Measurements from ENCODE around the gene OR52B2. TPM values are rescaled to one million over a fixed set of nuclear protein-coding genes. Genes with fewer than 3 reads are reported as not detected.

Gene OR52B2
- total and polyA plus RNA-seq, 2 experiments from 2014 or later = not detected

DNA sequence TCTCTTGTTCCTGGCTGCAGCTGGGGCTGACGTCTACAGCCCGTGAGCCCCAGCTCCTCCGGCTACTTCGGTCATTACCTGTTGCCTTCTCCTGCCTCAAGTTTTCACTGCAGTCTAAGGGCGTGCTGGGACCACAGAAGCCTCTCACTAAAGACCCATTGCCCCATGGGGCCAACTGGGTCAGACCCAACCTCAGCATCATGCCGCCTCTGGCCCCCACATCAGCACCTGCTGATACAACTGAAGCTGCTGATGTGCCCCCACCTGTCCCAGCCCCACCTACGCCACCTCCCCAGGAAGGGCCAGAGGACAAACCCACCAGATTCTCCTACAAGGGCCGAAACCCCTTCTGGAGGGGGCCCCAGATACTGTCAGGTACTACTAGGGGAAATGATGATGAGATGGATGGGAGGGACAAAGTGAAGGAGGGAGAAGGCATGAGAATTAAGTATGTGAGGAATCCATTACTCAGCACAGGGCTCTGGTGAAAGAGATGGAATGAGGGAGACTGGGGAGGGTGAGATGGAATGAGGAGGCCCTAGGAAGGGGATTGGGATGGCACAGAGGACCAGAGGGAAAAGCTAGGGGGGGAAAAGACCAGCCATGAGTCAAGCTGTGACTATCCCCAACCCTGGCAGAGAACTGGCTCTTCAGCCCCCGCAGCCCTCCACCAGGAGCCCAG lies 40.3 kb upstream of the OR52B2 start:
- H3K27me3 Mint-ChIP-seq (ENCODE audit: insufficient read depth, low read depth, poor library complexity) = no peaks in the 10 kb centered on the region
- Histone ChIP-seq H3K4me3 (no peak overlapping the region), H3F3A (replicated peaks; ENCODE audit: low read depth) (no peaks in the 10 kb centered on the region), H3K4me2 (no peak overlapping the region), H3K79me2 (replicated peaks; ENCODE audit: insufficient read depth) (no peaks in the 10 kb centered on the region), H3K27me3 (ENCODE audit: insufficient read depth) (no peaks in the 10 kb centered on the region), H4K20me1 (replicated peaks; ENCODE audit: insufficient read depth) (0 out of 2 replicates have a peak, but pooled peaks cover 5% of the 10 kb centered on the region), H2AFZ (no peak overlapping the region), H3K36me3 (ENCODE audit: insufficient read depth) (0 out of 2 replicates have a peak, but pooled peaks cover 4% of the 10 kb centered on the region), H3K4me1 (ENCODE audit: insufficient read depth) (no peaks in the 10 kb centered on the region), H3K9me2 (ENCODE audit: insufficient read depth) (no peaks in the 10 kb centered on the region), H3K27ac (ENCODE audit: low read depth) (no peak overlapping the region)
- TF ChIP-seq ZNF114 (CRISPR knock-in tag; IDR thresholded peaks at IDR 0.05) (no peak), EZH2phosphoT487 (IDR thresholded peaks at IDR 0.05; ENCODE audit: unreplicated experiment) (no peak), EZH2 (IDR thresholded peaks at IDR 0.05; ENCODE audit: low read depth, unreplicated experiment) (no peak), CREB1 (CRISPR knock-in tag; IDR thresholded peaks at IDR 0.05; ENCODE audit: low read depth) (no peak), ZNF331 (CRISPR knock-in tag; IDR thresholded peaks at IDR 0.05; ENCODE audit: low read depth) (no peak), POLR2AphosphoS5 (IDR thresholded peaks at IDR 0.05; ENCODE audit: low read depth) (no peak)
- TF ChIP-seq, protein P1, sequence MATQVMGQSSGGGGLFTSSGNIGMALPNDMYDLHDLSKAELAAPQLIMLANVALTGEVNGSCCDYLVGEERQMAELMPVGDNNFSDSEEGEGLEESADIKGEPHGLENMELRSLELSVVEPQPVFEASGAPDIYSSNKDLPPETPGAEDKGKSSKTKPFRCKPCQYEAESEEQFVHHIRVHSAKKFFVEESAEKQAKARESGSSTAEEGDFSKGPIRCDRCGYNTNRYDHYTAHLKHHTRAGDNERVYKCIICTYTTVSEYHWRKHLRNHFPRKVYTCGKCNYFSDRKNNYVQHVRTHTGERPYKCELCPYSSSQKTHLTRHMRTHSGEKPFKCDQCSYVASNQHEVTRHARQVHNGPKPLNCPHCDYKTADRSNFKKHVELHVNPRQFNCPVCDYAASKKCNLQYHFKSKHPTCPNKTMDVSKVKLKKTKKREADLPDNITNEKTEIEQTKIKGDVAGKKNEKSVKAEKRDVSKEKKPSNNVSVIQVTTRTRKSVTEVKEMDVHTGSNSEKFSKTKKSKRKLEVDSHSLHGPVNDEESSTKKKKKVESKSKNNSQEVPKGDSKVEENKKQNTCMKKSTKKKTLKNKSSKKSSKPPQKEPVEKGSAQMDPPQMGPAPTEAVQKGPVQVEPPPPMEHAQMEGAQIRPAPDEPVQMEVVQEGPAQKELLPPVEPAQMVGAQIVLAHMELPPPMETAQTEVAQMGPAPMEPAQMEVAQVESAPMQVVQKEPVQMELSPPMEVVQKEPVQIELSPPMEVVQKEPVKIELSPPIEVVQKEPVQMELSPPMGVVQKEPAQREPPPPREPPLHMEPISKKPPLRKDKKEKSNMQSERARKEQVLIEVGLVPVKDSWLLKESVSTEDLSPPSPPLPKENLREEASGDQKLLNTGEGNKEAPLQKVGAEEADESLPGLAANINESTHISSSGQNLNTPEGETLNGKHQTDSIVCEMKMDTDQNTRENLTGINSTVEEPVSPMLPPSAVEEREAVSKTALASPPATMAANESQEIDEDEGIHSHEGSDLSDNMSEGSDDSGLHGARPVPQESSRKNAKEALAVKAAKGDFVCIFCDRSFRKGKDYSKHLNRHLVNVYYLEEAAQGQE (IDR thresholded peaks at IDR 0.05; ENCODE audit: unreplicated experiment) = no peak
- H3K9me3 Mint-ChIP-seq = no peaks in the 10 kb centered on the region
- no peak overlapping the region for H3K27ac Mint-ChIP-seq
- no peak for DNase-seq (ENCODE audit: low spot score)
- no peak overlapping the region for H3K4me3 Mint-ChIP-seq
- 0 out of 3 replicates have a peak, but pooled peaks cover 3% of the 10 kb centered on the region for H3K36me3 Mint-ChIP-seq (ENCODE audit: low read depth)
- ATAC-seq = no peak
- no peaks in the 10 kb centered on the region for H3K4me1 Mint-ChIP-seq

DNA sequence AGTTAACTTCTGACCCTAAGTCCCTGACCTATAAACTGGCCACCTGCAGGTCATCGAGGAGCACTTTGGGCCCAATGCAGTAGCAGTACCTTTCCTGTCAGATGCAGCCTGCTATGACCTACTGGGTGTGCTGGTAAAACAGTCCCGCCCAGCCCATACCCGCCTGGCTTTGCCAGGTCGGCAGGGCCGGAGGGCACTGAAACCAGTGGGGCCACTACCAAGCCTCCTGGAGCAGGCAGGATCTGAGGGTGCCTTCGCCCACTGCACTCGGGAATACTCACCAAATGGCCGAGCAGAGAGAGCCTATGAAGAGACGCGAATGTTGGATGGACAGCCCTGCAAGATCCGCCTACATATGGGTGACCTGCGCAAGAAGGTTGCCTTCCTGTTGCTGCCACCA lies 39.7 kb upstream of the OR52B2 start:
- H3K4me1 Mint-ChIP-seq = no peaks in the 10 kb centered on the region
- H3K9me2 ChIP-seq (ENCODE audit: insufficient read depth) = no peaks in the 10 kb centered on the region
- no peaks in the 10 kb centered on the region for H3K27me3 ChIP-seq (ENCODE audit: insufficient read depth)
- H3K36me3 ChIP-seq (ENCODE audit: insufficient read depth) = no peaks in the 10 kb centered on the region
- 0 out of 2 replicates have a peak, but pooled peaks cover 5% of the 10 kb centered on the region for H4K20me1 ChIP-seq (replicated peaks; ENCODE audit: insufficient read depth)
- H2AFZ ChIP-seq = no peak overlapping the region
- no peak for DNase-seq (ENCODE audit: low spot score)
- no peak overlapping the region for H3K27ac ChIP-seq (ENCODE audit: low read depth)
- no peak overlapping the region for H3K4me3 Mint-ChIP-seq
- 0 out of 3 replicates have a peak, but pooled peaks cover 3% of the 10 kb centered on the region for H3K36me3 Mint-ChIP-seq (ENCODE audit: low read depth)
- H3K79me2 ChIP-seq (replicated peaks; ENCODE audit: insufficient read depth) = no peaks in the 10 kb centered on the region
- H3K4me2 ChIP-seq = no peak overlapping the region
- no peak overlapping the region for H3K4me3 ChIP-seq
- H3K27ac Mint-ChIP-seq = no peak overlapping the region
- H3K9me3 Mint-ChIP-seq = no peaks in the 10 kb centered on the region
- ATAC-seq = no peak; the same call in 2 of the 3 replicates
- no peaks in the 10 kb centered on the region for H3F3A ChIP-seq (replicated peaks; ENCODE audit: low read depth)
- no peaks in the 10 kb centered on the region for H3K27me3 Mint-ChIP-seq (ENCODE audit: insufficient read depth, low read depth, poor library complexity)
- no peaks in the 10 kb centered on the region for H3K4me1 ChIP-seq (ENCODE audit: insufficient read depth)
- TF ChIP-seq, protein P2, sequence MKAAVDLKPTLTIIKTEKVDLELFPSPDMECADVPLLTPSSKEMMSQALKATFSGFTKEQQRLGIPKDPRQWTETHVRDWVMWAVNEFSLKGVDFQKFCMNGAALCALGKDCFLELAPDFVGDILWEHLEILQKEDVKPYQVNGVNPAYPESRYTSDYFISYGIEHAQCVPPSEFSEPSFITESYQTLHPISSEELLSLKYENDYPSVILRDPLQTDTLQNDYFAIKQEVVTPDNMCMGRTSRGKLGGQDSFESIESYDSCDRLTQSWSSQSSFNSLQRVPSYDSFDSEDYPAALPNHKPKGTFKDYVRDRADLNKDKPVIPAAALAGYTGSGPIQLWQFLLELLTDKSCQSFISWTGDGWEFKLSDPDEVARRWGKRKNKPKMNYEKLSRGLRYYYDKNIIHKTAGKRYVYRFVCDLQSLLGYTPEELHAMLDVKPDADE (IDR thresholded peaks at IDR 0.05) = no peak
- TF ChIP-seq EZH2 (IDR thresholded peaks at IDR 0.05; ENCODE audit: low read depth, unreplicated experiment) = no peak
- TF ChIP-seq, protein P3, sequence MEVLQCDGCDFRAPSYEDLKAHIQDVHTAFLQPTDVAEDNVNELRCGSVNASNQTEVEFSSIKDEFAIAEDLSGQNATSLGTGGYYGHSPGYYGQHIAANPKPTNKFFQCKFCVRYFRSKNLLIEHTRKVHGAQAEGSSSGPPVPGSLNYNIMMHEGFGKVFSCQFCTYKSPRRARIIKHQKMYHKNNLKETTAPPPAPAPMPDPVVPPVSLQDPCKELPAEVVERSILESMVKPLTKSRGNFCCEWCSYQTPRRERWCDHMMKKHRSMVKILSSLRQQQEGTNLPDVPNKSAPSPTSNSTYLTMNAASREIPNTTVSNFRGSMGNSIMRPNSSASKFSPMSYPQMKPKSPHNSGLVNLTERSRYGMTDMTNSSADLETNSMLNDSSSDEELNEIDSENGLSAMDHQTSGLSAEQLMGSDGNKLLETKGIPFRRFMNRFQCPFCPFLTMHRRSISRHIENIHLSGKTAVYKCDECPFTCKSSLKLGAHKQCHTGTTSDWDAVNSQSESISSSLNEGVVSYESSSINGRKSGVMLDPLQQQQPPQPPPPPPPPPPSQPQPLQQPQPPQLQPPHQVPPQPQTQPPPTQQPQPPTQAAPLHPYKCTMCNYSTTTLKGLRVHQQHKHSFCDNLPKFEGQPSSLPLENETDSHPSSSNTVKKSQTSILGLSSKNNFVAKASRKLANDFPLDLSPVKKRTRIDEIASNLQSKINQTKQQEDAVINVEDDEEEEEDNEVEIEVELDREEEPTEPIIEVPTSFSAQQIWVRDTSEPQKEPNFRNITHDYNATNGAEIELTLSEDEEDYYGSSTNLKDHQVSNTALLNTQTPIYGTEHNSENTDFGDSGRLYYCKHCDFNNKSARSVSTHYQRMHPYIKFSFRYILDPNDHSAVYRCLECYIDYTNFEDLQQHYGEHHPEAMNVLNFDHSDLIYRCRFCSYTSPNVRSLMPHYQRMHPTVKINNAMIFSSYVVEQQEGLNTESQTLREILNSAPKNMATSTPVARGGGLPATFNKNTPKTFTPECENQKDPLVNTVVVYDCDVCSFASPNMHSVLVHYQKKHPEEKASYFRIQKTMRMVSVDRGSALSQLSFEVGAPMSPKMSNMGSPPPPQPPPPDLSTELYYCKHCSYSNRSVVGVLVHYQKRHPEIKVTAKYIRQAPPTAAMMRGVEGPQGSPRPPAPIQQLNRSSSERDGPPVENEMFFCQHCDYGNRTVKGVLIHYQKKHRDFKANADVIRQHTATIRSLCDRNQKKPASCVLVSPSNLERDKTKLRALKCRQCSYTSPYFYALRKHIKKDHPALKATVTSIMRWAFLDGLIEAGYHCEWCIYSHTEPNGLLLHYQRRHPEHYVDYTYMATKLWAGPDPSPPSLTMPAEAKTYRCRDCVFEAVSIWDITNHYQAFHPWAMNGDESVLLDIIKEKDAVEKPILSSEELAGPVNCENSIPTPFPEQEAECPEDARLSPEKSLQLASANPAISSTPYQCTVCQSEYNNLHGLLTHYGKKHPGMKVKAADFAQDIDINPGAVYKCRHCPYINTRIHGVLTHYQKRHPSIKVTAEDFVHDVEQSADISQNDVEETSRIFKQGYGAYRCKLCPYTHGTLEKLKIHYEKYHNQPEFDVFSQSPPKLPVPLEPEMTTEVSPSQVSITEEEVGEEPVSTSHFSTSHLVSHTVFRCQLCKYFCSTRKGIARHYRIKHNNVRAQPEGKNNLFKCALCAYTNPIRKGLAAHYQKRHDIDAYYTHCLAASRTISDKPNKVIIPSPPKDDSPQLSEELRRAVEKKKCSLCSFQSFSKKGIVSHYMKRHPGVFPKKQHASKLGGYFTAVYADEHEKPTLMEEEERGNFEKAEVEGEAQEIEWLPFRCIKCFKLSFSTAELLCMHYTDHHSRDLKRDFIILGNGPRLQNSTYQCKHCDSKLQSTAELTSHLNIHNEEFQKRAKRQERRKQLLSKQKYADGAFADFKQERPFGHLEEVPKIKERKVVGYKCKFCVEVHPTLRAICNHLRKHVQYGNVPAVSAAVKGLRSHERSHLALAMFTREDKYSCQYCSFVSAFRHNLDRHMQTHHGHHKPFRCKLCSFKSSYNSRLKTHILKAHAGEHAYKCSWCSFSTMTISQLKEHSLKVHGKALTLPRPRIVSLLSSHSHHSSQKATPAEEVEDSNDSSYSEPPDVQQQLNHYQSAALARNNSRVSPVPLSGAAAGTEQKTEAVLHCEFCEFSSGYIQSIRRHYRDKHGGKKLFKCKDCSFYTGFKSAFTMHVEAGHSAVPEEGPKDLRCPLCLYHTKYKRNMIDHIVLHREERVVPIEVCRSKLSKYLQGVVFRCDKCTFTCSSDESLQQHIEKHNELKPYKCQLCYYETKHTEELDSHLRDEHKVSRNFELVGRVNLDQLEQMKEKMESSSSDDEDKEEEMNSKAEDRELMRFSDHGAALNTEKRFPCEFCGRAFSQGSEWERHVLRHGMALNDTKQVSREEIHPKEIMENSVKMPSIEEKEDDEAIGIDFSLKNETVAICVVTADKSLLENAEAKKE (CRISPR knock-in tag; IDR thresholded peaks at IDR 0.05) = no peak
